Osteocyte (in vitro differentiated cells): ENCODE data around the gene ZNF587B. TPM values are rescaled to one million over a fixed set of nuclear protein-coding genes. Genes with fewer than 3 reads are reported as not detected.
"Not testable (repeated sequence)": the region's sequence is repeated elsewhere in the genome, so short reads cannot be mapped to it uniquely, and the experiment has no call there.

Experiments used
- DNase-seq: peaks from one replicate; pipeline ENCODE4 v3.0.0; 2021; ENCODE audit warnings: mixed read lengths; ENCODE audit not compliant: unreplicated experiment; ENCODE audit errors: extremely low spot score
- H3K27ac Mint-ChIP-seq: one replicate; pipeline ENCODE4 v1.8.0; 2021; ENCODE audit warnings: mild to moderate bottlenecking, mixed read lengths; ENCODE audit not compliant: unreplicated experiment
- H3K27me3 Mint-ChIP-seq: one replicate; pipeline ENCODE4 v1.8.0; 2021; ENCODE audit warnings: mixed read lengths; ENCODE audit not compliant: unreplicated experiment
- H3K36me3 Mint-ChIP-seq: one replicate; pipeline ENCODE4 v1.8.0; 2021; ENCODE audit warnings: mixed read lengths; ENCODE audit not compliant: unreplicated experiment
- H3K4me1 Mint-ChIP-seq: one replicate; pipeline ENCODE4 v1.8.0; 2021; ENCODE audit warnings: mixed read lengths; ENCODE audit not compliant: unreplicated experiment
- H3K4me3 Mint-ChIP-seq: one replicate; pipeline ENCODE4 v1.8.0; 2021; ENCODE audit warnings: mild to moderate bottlenecking, moderate library complexity, mixed read lengths; ENCODE audit not compliant: unreplicated experiment
- H3K9me3 Mint-ChIP-seq: one replicate; pipeline ENCODE4 v1.8.0; 2021; ENCODE audit warnings: mixed read lengths; ENCODE audit not compliant: unreplicated experiment
- CTCF ChIP-seq: fragments of 200-600 bp; sonication (generic); IDR thresholded peaks from 2 replicates; pipeline ENCODE4 v1.5.0; 2021; ENCODE audit warnings: antibody characterized with exemption, mild to moderate bottlenecking, moderate library complexity
- total RNA-seq: library from RNA; stranded (reverse); gene quantifications from 2 replicates; pipeline ENCODE4 v1.2.1, GENCODE V29; 2021

The ZNF587B gene
- total RNA-seq, 1 donor from 2014 or later: 14.4 TPM

- no peaks in the 10 kb centered on the region for H3K27me3 Mint-ChIP-seq
- H3K4me3 Mint-ChIP-seq: peak overlapping the region; percentile 80
- peaks cover 16% of the 10 kb centered on the region for H3K36me3 Mint-ChIP-seq
- peaks cover 12% of the 10 kb centered on the region for H3K4me1 Mint-ChIP-seq
- peak overlapping the region; percentile 84 for H3K27ac Mint-ChIP-seq
- no peak for DNase-seq
- peaks cover 8% of the 10 kb centered on the region for H3K9me3 Mint-ChIP-seq
- TF ChIP-seq CTCF: no peak
Observed at GRCh38 chr19:57850553-57851017, 20.5 kb downstream of the ZNF587B start.

GRCh38 chr19:57851812-57852603, 21.9 kb downstream of the ZNF587B start:
- not testable (repeated sequence) for H3K27ac Mint-ChIP-seq, DNase-seq, H3K27me3 Mint-ChIP-seq, H3K9me3 Mint-ChIP-seq
- peaks cover 29% of the 10 kb centered on the region for H3K36me3 Mint-ChIP-seq
- peak overlapping the region; percentile 30 for H3K4me3 Mint-ChIP-seq
- peaks cover 12% of the 10 kb centered on the region for H3K4me1 Mint-ChIP-seq

- H3K4me3 Mint-ChIP-seq, H3K27me3 Mint-ChIP-seq, H3K9me3 Mint-ChIP-seq, DNase-seq, H3K27ac Mint-ChIP-seq: not testable (repeated sequence)
- Mint-ChIP-seq H3K36me3 (peaks cover 46% of the 10 kb centered on the region), H3K4me1 (peaks cover 12% of the 10 kb centered on the region)
Observed at GRCh38 chr19:57854117-57854516, 24.0 kb downstream of the ZNF587B start.

GRCh38 chr19:57862351-57862750, 32.3 kb downstream of the ZNF587B start:
- not testable (repeated sequence) for H3K4me3 Mint-ChIP-seq, H3K4me1 Mint-ChIP-seq, H3K9me3 Mint-ChIP-seq, H3K27ac Mint-ChIP-seq, H3K27me3 Mint-ChIP-seq, DNase-seq
- H3K36me3 Mint-ChIP-seq: peaks cover 89% of the 10 kb centered on the region

GRCh38 chr19:57867868-57868492, 37.9 kb downstream of the ZNF587B start:
- Mint-ChIP-seq H3K9me3 (peaks cover 4% of the 10 kb centered on the region), H3K27ac (no peak overlapping the region), H3K36me3 (peaks cover 71% of the 10 kb centered on the region), H3K4me1 (no peaks in the 10 kb centered on the region), H3K4me3 (no peak overlapping the region), H3K27me3 (no peaks in the 10 kb centered on the region)
- TF ChIP-seq CTCF: no peak
- no peak for DNase-seq

GRCh38 chr19:57869655-57870054, 39.6 kb downstream of the ZNF587B start:
- peaks cover 68% of the 10 kb centered on the region for H3K36me3 Mint-ChIP-seq
- not testable (repeated sequence) for H3K27me3 Mint-ChIP-seq, H3K27ac Mint-ChIP-seq, DNase-seq, H3K4me3 Mint-ChIP-seq, H3K4me1 Mint-ChIP-seq
- H3K9me3 Mint-ChIP-seq: peaks cover 15% of the 10 kb centered on the region

GRCh38 chr19:57870225-57870624, 40.1 kb downstream of the ZNF587B start:
- Mint-ChIP-seq H3K27me3 (no peaks in the 10 kb centered on the region), H3K4me1 (no peaks in the 10 kb centered on the region), H3K4me3 (no peak overlapping the region), H3K9me3 (peaks cover 12% of the 10 kb centered on the region), H3K36me3 (peaks cover 66% of the 10 kb centered on the region), H3K27ac (no peak overlapping the region)
- no peak for DNase-seq
- TF ChIP-seq CTCF: no peak
